Muscle layer of colon (tissue), 2 donors: Measurements from ENCODE around the gene NOXRED1.

Source experiments
- H3K27ac ChIP-seq: one replicate; pipeline ENCODE4 v1.7.0; 2013; ENCODE audit warnings: low read depth, mild to moderate bottlenecking, low read length, moderate library complexity
- H3K27me3 ChIP-seq, 2 donors: one replicate each; pipeline ENCODE4 v1.7.0; 2013; ENCODE audit warnings: low read length in 2 of 2, mild to moderate bottlenecking in 2 of 2; ENCODE audit not compliant: insufficient read depth in 2 of 2, control insufficient read depth in 1 of 2
- H3K36me3 ChIP-seq: one replicate; pipeline ENCODE4 v1.7.0; 2013; ENCODE audit warnings: mild to moderate bottlenecking, low read length; ENCODE audit not compliant: insufficient read depth
- H3K4me1 ChIP-seq: one replicate; pipeline ENCODE4 v1.7.0; 2013; ENCODE audit warnings: mild to moderate bottlenecking, low read length; ENCODE audit not compliant: insufficient read depth
- H3K4me3 ChIP-seq, 2 donors: one replicate each; pipeline ENCODE4 v1.7.0; 2013; ENCODE audit warnings: low read length in 2 of 2, low read depth in 1 of 2, mild to moderate bottlenecking in 1 of 2, moderate library complexity in 1 of 2
- H3K9ac ChIP-seq: one replicate; pipeline ENCODE4 v1.7.0; 2013; ENCODE audit warnings: low read length
- H3K9me3 ChIP-seq: one replicate; pipeline ENCODE4 v1.7.0; 2013; ENCODE audit warnings: mild to moderate bottlenecking, low read length
- donor health status: abdominal sarcoma.
- donor health status: Adenocarcinoma of cecum.

The NOXRED1 gene, protein sequence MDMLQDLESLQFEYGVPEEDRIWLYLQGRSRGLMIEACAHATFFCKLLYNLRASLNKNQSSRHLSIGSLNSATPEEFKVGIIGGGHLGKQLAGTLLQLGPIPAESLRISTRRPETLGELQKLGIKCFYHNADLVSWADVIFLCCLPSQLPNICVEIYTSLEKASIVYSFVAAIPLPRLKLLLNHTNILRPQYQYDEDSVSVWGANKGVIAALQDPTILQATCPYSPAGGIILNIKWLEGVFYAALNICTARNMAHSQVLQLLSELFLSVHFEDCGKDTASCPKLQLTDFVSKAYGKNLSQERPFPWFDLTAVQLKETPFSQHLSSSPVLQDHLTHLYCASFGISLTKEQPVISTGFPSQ

DNA sequence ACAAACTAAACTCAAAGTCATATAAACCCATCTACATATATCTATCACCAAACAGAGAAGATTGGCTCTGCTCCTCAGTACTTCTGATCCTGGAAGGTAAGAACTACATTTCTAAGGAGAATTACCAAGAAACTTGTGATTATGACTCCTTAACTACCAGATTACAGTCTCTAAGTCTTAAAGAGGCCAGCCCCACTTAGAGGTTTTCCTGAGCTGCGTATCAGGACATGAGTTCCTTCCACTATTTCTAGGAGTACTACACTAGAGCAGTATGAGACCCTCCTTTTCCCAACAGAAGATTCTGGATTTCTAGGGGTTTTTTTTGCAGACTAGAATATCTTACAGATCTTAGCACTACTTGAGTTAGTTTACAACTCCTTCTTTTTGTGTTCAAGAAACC, at the start of gene NOXRED1:
NOXRED1 (minus strand) TSS at position 101 of the 400 bp plus-strand sequence. CDS start 634 bp downstream, outside the sequence.
- H3K4me1 ChIP-seq = no peaks in the 10 kb centered on the region
- no peak within 1 kb of the TSS for H3K9ac ChIP-seq
- H3K4me3 ChIP-seq = no peak within 1 kb of the TSS
- H3K27ac ChIP-seq = no peak within 1 kb of the TSS
- no peaks in the 10 kb centered on the region for H3K9me3 ChIP-seq
- H3K36me3 ChIP-seq = peaks cover 40% of the 10 kb centered on the region
- H3K27me3 ChIP-seq = no peaks in the 10 kb centered on the region

DNA sequence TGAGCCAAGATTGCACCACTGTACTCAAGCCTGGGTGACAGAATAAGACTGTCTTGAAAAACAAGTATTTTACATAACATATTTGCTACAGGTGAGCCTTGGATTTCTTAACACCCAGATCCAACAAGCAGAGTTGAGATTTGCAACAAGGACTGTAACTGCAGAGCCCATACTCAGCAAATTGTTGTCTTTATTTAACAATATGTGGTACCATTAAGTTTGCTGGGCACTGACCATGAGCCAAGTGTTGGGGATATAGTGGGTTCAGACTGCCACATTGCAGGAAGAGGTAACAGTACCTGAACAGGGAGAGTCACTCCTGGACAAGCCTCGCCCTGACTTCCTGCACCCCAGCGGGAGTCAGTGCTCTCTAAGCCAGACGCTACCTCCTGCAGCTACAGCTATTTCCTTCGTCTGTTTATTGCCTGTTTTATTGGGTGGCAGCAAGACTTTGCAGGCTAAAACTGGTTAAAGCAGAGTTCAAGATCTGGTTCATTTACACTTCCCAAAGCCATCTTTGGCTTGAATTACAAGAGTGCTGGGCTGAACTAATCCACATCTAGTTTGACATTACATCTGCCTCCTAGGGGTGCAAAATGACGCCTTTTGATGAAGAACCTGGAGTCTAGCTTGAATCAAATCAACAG, 47.0 kb upstream of the NOXRED1 start:
- Histone ChIP-seq H3K4me1 (no peaks in the 10 kb centered on the region), H3K4me3 (no peak overlapping the region), H3K27ac (no peak overlapping the region), H3K9me3 (no peaks in the 10 kb centered on the region), H3K9ac (no peak overlapping the region), H3K27me3 (no peaks in the 10 kb centered on the region), H3K36me3 (peaks cover 39% of the 10 kb centered on the region)

DNA sequence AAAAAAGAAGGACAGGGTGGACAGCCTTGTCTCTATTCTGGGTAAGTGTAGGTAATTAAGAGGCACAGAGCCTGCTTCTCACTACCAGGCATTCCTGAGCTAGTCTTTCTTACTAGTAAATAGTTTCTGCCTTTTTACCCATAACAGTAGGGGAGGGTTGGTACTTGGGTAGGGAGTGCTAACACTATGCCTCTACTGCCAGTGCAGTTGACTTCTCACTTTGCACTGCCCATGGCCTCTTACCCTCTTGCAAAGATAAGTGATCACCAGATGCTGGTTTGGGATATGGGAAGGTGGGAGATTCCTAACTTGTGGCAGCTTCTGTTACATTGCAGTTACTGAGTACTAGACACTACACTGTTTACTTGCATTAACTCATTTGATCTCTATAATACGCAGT, 46.2 kb upstream of the NOXRED1 start:
- Histone ChIP-seq H3K36me3 (peaks cover 47% of the 10 kb centered on the region), H3K27ac (no peak overlapping the region), H3K4me1 (no peaks in the 10 kb centered on the region)

DNA sequence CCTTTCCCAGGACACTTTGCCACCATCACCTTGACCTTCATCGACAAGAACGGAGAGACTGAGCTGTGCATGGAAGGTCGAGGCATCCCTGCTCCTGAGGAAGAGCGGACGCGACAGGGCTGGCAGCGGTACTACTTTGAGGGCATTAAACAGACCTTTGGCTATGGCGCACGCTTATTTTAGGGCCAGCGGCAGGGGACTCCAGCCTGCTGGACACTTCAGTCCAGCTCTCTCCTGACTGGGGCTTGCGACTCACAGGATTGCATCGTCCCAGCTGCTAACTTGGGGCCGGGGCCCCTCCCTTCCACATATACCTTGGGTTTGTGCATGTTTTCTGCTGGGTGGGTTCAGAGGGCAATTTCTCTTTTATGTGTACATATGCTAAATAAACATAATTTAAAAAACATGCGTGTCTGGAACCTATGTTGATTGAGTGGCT, 45.8 kb upstream of the NOXRED1 start:
- Histone ChIP-seq H3K9ac (no peak overlapping the region), H3K4me3 (no peak overlapping the region), H3K27me3 (no peaks in the 10 kb centered on the region), H3K9me3 (no peaks in the 10 kb centered on the region), H3K4me1 (no peaks in the 10 kb centered on the region), H3K36me3 (peaks cover 51% of the 10 kb centered on the region), H3K27ac (no peak overlapping the region)

More for the DNA sequence above, 46.2 kb upstream of the NOXRED1 start:
- no peak overlapping the region for H3K9ac ChIP-seq
- no peaks in the 10 kb centered on the region for H3K27me3 ChIP-seq
- H3K4me3 ChIP-seq = no peak overlapping the region
- H3K9me3 ChIP-seq = no peaks in the 10 kb centered on the region

DNA sequence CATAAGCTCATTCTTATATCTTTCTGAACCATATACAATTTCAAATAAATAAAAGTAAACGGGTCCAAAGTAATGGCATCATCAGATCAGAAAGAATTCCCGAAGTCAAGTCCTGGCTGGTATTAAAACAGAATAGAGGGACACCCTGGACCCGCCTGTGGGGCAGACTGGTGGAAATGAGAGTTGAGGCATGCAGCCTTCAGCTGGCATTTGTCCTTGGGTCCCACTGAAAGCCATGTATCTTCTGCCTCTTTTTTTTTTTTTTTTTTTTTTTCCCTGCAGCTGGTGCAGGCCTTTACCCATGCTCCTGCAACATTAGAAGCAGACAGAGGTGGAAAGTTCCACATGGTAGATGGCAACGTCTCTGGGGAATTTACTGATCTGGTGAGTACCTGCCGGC, 44.5 kb upstream of the NOXRED1 start:
- H3K9ac ChIP-seq = no peak overlapping the region
- H3K4me3 ChIP-seq = no peak overlapping the region
- H3K27ac ChIP-seq = no peak overlapping the region
- H3K27me3 ChIP-seq = no peaks in the 10 kb centered on the region
- H3K4me1 ChIP-seq = no peaks in the 10 kb centered on the region
- H3K9me3 ChIP-seq = no peaks in the 10 kb centered on the region
- H3K36me3 ChIP-seq = peaks cover 64% of the 10 kb centered on the region

DNA sequence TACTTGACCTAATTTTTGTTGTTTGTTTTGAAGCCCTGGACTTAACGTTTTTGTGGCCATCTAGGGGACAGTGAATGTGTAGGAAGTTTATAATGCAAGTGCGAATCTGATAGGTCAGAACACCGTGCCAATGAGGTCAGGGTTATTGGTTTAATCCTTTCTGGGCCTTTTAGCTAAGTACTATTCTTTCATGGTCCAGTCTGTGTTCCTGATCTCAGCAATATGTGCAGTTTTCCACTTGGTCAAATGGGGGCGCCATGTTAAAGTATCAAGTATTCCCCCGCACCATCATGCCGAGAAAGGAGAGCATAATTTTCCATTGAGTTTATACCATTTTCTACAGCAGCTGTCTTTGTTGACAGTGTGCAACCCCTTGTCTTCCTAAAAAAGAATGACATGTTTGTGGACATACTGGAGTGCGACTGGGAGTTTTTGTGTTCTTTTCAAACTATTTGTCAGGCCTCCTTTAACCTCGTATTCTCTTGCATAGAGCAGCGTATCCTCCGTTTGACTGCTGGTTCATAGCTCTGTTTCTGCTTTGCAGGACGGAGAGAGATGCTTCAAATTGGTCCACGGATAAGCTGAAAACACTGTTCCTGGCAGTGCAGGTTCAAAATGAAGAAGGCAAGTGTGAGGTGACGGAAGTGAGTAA, 35.9 kb upstream of the NOXRED1 start:
- peaks cover 31% of the 10 kb centered on the region for H3K4me1 ChIP-seq
- H3K4me3 ChIP-seq = peak overlapping the region; percentile 92 to 100
- H3K27ac ChIP-seq = peak overlapping the region; percentile 97
- no peaks in the 10 kb centered on the region for H3K9me3 ChIP-seq
- H3K27me3 ChIP-seq = no peaks in the 10 kb centered on the region
- peak overlapping the region; percentile 98 for H3K9ac ChIP-seq
- peaks cover 46% of the 10 kb centered on the region for H3K36me3 ChIP-seq

DNA sequence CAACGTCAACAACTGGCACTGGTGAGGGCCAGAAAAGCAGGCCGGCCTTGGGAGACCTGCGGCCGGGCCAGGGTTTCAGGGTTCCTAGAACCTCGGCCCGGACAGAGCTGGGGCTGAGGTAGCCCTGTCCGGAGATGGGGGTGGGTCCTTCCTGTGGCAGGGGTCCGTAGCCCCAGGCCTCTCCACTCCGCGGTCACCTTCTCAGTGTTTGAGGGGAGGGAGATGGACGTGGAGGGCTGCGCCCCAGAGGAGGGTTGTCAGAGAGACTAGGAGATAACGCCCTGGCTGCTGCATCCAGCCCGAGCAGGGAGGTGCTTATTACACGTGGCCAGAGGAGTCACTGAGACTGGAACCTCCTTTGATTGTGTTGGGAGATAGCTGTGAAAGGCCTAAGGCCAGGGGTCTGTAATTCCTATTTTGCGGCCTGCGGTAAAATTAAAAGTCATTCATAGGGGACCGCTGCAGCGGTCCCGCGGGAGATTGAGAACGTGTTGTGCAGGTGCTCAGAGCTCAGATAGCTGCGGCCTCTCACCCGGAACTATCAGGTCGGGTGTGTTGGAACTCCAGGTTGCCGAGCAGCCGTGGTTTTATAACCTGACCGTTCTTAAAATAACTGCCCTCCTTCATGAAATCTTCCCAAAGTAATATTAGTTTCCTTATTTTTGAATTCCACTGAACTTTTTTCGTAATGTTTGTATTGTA, 35.1 kb upstream of the NOXRED1 start:
- H3K9ac ChIP-seq = peak overlapping the region; percentile 98
- H3K27ac ChIP-seq = peak overlapping the region; percentile 97
- no peaks in the 10 kb centered on the region for H3K27me3 ChIP-seq
- H3K9me3 ChIP-seq = no peaks in the 10 kb centered on the region
- H3K4me3 ChIP-seq = peak overlapping the region; percentile 92 to 100
- H3K4me1 ChIP-seq = peaks cover 31% of the 10 kb centered on the region
- H3K36me3 ChIP-seq = peaks cover 39% of the 10 kb centered on the region

DNA sequence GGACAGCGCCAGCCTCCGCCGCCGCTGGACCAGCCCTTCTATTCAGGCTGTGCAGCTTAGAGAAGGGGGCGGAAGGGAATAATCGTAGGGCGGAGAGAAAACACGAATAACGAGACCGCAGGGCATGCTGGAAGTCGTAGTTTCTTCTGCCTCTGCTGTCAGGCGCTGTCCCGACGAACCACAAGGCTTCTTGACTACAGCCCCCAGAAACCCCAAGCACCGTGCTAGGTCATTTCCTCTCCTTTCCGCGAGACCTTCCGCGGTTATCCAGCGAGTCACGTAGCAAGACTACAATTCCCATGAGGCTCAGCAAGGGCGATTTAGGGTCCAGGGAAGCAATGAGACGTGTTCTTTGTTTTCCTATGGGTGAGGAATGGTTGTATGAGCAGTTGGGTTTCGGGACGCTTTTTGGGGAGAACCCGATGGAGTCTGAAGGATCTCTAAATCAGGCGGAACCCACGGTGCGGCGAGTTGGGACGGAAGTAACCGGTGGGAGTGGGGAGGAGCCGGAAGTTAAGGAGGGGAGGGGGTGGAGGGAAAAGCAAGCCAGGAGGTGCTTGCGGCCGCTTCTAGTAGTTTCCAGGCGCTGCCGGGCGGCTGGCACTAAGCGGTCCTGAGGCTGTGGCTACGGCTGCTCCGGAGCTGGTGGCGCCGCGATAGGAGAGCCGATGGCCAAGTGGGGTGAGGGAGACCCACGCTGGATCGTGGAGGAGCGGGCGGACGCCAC, 34.4 kb upstream of the NOXRED1 start, which contains the start of the genes AHSA1 and VIPAS39:
AHSA1 (plus strand) TSS at position 572 of the 727 bp plus-strand sequence; CDS start at position 669, 97 bp downstream.
VIPAS39 (minus strand) TSS at position 80 of the 727 bp plus-strand sequence. CDS start 3,499 bp downstream, outside the sequence.
- H3K4me1 ChIP-seq = peaks cover 31% of the 10 kb centered on the region
- H3K27ac ChIP-seq = peak within 1 kb of the TSS; percentile 97
- H3K27me3 ChIP-seq = no peaks in the 10 kb centered on the region
- peak within 1 kb of the TSS; percentile 92 to 100 for H3K4me3 ChIP-seq
- peak within 1 kb of the TSS; percentile 98 for H3K9ac ChIP-seq
- H3K36me3 ChIP-seq = peaks cover 39% of the 10 kb centered on the region
- no peaks in the 10 kb centered on the region for H3K9me3 ChIP-seq

DNA sequence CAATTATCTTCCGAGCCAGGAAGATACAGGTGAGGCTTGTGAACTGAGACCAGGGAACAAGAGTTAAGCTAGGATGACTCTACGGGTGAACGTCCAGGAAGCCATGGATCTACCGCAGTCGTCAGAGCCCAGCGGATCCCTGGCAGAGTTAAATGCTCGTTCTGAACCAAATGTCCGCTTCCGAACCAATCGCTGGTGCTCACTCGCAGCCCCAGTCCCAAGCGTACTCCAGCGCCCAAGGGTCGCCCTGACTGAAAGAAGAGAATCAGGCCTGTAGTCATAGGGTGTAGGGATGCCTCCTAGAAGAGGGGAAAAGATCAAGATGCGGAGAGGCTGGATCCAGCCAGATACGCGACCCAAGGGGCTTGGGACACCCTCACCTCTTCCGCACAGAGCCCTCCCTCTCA, 33.8 kb upstream of the NOXRED1 start:
- H3K27ac ChIP-seq = peak overlapping the region; percentile 80
- peaks cover 31% of the 10 kb centered on the region for H3K4me1 ChIP-seq
- H3K27me3 ChIP-seq = no peaks in the 10 kb centered on the region
- H3K9me3 ChIP-seq = no peaks in the 10 kb centered on the region
- H3K36me3 ChIP-seq = peaks cover 35% of the 10 kb centered on the region
- peak overlapping the region; percentile 79 to 100 for H3K4me3 ChIP-seq
- H3K9ac ChIP-seq = peak overlapping the region; percentile 98

DNA sequence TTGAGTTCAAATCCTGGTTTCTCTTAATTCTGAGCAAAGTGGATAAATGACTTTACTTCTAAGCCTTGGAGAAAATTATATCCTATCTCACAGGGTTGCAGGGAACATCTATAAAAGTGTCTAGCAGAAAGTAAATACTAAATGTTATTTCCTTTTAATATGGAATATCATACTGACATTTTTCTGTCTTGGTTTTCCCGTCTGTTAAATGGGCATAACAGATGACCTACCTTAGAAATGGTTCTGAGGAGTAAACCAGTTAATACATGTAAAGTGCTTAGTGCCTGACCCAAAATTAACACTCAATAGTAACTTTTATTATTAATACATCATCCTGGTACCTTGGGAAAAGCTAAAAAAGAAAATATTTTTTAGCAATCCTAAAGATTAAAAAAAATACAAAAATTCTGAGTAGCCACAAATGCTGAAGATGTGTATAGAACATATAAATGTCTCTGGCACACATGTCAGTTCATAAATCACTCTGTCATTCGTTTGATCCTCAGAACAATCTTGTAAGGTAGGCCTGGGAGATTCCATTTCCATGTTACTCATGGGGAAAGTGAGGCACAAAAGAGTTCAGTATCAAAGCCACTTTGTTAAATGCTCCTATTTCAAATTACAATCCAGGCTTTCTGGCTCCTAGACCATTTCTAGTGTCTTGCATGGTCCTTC, 32.8 kb upstream of the NOXRED1 start:
- H3K4me3 ChIP-seq = peak overlapping the region in 1 of 2 donors; percentile 100
- no peaks in the 10 kb centered on the region for H3K27me3 ChIP-seq
- H3K27ac ChIP-seq = no peak overlapping the region
- no peaks in the 10 kb centered on the region for H3K9me3 ChIP-seq
- peaks cover 31% of the 10 kb centered on the region for H3K4me1 ChIP-seq
- H3K9ac ChIP-seq = no peak overlapping the region
- H3K36me3 ChIP-seq = peaks cover 34% of the 10 kb centered on the region
